ENCODE data around the gene SDK1.

SDK1 gene

GRCh38 chr7:4182605-4183300 lies 881.7 kb downstream of the SDK1 start:
- H3K4me1 ChIP-seq (ENCODE audit: insufficient read depth, poor library complexity, severe bottlenecking): no peaks in the 10 kb centered on the region
- TF ChIP-seq CTCF (IDR thresholded peaks at IDR 0.05; ENCODE audit: poor library complexity, severe bottlenecking): no peak
- peaks cover 2% of the 10 kb centered on the region for H3K9me3 ChIP-seq (ENCODE audit: severe bottlenecking)
- H3K36me3 ChIP-seq (ENCODE audit: low read depth): no peaks in the 10 kb centered on the region
- H3K27ac ChIP-seq (ENCODE audit: poor library complexity, severe bottlenecking): no peak overlapping the region
- ATAC-seq (ENCODE audit: low read depth) (no peak), DNase-seq (ENCODE audit: low spot score) (no peak)
- no peaks in the 10 kb centered on the region for H3K27me3 ChIP-seq (ENCODE audit: insufficient read depth, poor library complexity, severe bottlenecking)
- no peak overlapping the region for H3K4me3 ChIP-seq (ENCODE audit: severe bottlenecking)

- TF ChIP-seq CTCF (IDR thresholded peaks at IDR 0.05; ENCODE audit: poor library complexity, severe bottlenecking): no peak
- peaks cover 2% of the 10 kb centered on the region for H3K9me3 ChIP-seq (ENCODE audit: severe bottlenecking)
- H3K4me3 ChIP-seq (ENCODE audit: severe bottlenecking): no peak overlapping the region
- ATAC-seq (ENCODE audit: low read depth): no peak
- H3K27ac ChIP-seq (ENCODE audit: poor library complexity, severe bottlenecking): no peak overlapping the region
- no peaks in the 10 kb centered on the region for H3K36me3 ChIP-seq (ENCODE audit: low read depth)
- peaks cover 12% of the 10 kb centered on the region for H3K4me1 ChIP-seq (ENCODE audit: insufficient read depth, poor library complexity, severe bottlenecking)
- no peak for DNase-seq (ENCODE audit: low spot score)
- no peaks in the 10 kb centered on the region for H3K27me3 ChIP-seq (ENCODE audit: insufficient read depth, poor library complexity, severe bottlenecking)
These were observed 883.6 kb downstream of the SDK1 start for GRCh38 chr7:4184653-4185052.

- Histone ChIP-seq H3K9me3 (ENCODE audit: severe bottlenecking) (peaks cover 2% of the 10 kb centered on the region), H3K4me3 (ENCODE audit: severe bottlenecking) (no peak overlapping the region), H3K27ac (ENCODE audit: poor library complexity, severe bottlenecking) (no peak overlapping the region), H3K4me1 (ENCODE audit: insufficient read depth, poor library complexity, severe bottlenecking) (peaks cover 12% of the 10 kb centered on the region), H3K27me3 (ENCODE audit: insufficient read depth, poor library complexity, severe bottlenecking) (no peaks in the 10 kb centered on the region), H3K36me3 (ENCODE audit: low read depth) (no peaks in the 10 kb centered on the region)
- TF ChIP-seq CTCF (IDR thresholded peaks at IDR 0.05; ENCODE audit: poor library complexity, severe bottlenecking): no peak
- ATAC-seq (ENCODE audit: low read depth) (no peak), DNase-seq (ENCODE audit: low spot score) (no peak)
These were observed 884.1 kb downstream of the SDK1 start for GRCh38 chr7:4185136-4185535.

- no peak overlapping the region for H3K27ac ChIP-seq (ENCODE audit: poor library complexity, severe bottlenecking)
- H3K27me3 ChIP-seq (ENCODE audit: insufficient read depth, poor library complexity, severe bottlenecking): no peaks in the 10 kb centered on the region
- no peak for ATAC-seq (ENCODE audit: low read depth)
- H3K36me3 ChIP-seq (ENCODE audit: low read depth): no peaks in the 10 kb centered on the region
- no peak for TF ChIP-seq CTCF (IDR thresholded peaks at IDR 0.05; ENCODE audit: poor library complexity, severe bottlenecking)
- H3K4me1 ChIP-seq (ENCODE audit: insufficient read depth, poor library complexity, severe bottlenecking): peaks cover 12% of the 10 kb centered on the region
- H3K9me3 ChIP-seq (ENCODE audit: severe bottlenecking): peaks cover 2% of the 10 kb centered on the region
- no peak for DNase-seq (ENCODE audit: low spot score)
- no peak overlapping the region for H3K4me3 ChIP-seq (ENCODE audit: severe bottlenecking)
These were observed 884.9 kb downstream of the SDK1 start for GRCh38 chr7:4185721-4186512.

GRCh38 chr7:4186513-4186780 lies 885.4 kb downstream of the SDK1 start:
- Histone ChIP-seq H3K4me1 (ENCODE audit: insufficient read depth, poor library complexity, severe bottlenecking) (peaks cover 12% of the 10 kb centered on the region), H3K4me3 (ENCODE audit: severe bottlenecking) (no peak overlapping the region), H3K36me3 (ENCODE audit: low read depth) (no peaks in the 10 kb centered on the region), H3K27ac (ENCODE audit: poor library complexity, severe bottlenecking) (no peak overlapping the region), H3K9me3 (ENCODE audit: severe bottlenecking) (peaks cover 2% of the 10 kb centered on the region), H3K27me3 (ENCODE audit: insufficient read depth, poor library complexity, severe bottlenecking) (no peaks in the 10 kb centered on the region)
- ATAC-seq (ENCODE audit: low read depth): no peak
- no peak for DNase-seq (ENCODE audit: low spot score)
- no peak for TF ChIP-seq CTCF (IDR thresholded peaks at IDR 0.05; ENCODE audit: poor library complexity, severe bottlenecking)

Data from RWPE2 (cell line).